HEK293T (cell line): ENCODE results near the gene MPV17L2.

Source experiments
- CTCF ChIA-PET: fragments of 350-600 bp; formaldehyde crosslinking; extraction: SDS; loops from one replicate; lab custom pipeline; 2021; ENCODE audit warnings: antibody characterized with exemption, inconsistent platforms; lab: Yijun Ruan, JAX
- POLR2A ChIA-PET: fragments of 350-600 bp; formaldehyde crosslinking; extraction: SDS; loops from one replicate; lab custom pipeline; 2020; ENCODE audit warnings: antibody characterized with exemption, inconsistent platforms; lab: Yijun Ruan, JAX
- DNase-seq: peaks from one replicate; pipeline ENCODE4 v3.0.0; 2012; ENCODE audit warnings: mixed read lengths; ENCODE audit errors: extremely low spot score
- ARNT ChIP-seq: fragments of 450-650 bp; IDR thresholded peaks from 2 replicates; pipeline ENCODE4 v1.6.1; 2017; ENCODE audit warnings: mild to moderate bottlenecking
- BHLHE40 ChIP-seq: fragments of 450-650 bp; IDR thresholded peaks from 2 replicates; pipeline ENCODE4 v1.6.1; 2016; ENCODE audit warnings: mild to moderate bottlenecking, moderate library complexity, borderline replicate concordance
- CTBP1 ChIP-seq: fragments of 450-650 bp; IDR thresholded peaks from 2 replicates; pipeline ENCODE4 v1.6.1; 2016; ENCODE audit warnings: borderline replicate concordance
- ELF4 ChIP-seq: fragments of 450-650 bp; IDR thresholded peaks from 2 replicates; pipeline ENCODE4 v1.6.1; 2017; ENCODE audit warnings: antibody characterized with exemption
- FOXA1 ChIP-seq: fragments of 450-650 bp; IDR thresholded peaks from 2 replicates; pipeline ENCODE4 v1.6.1; 2016; ENCODE audit warnings: mild to moderate bottlenecking
- FOXK2 ChIP-seq: fragments of 450-650 bp; IDR thresholded peaks from 2 replicates; pipeline ENCODE4 v1.6.1; 2016; ENCODE audit warnings: mild to moderate bottlenecking
- FOXM1 ChIP-seq: fragments of 450-650 bp; IDR thresholded peaks from 2 replicates; pipeline ENCODE4 v1.6.1; 2017; ENCODE audit warnings: mild to moderate bottlenecking, borderline replicate concordance
- HDGF ChIP-seq: fragments of 450-650 bp; IDR thresholded peaks from 2 replicates; pipeline ENCODE4 v1.6.1; 2017; ENCODE audit warnings: antibody characterized with exemption, borderline replicate concordance
- L3MBTL2 ChIP-seq: fragments of 450-650 bp; conservative IDR thresholded peaks from 2 replicates; pipeline ENCODE4 v1.6.1; 2016; ENCODE audit warnings: mild to moderate bottlenecking
- LEF1 ChIP-seq: fragments of 450-650 bp; IDR thresholded peaks from 2 replicates; pipeline ENCODE4 v1.6.1; 2017; ENCODE audit warnings: mild to moderate bottlenecking, borderline replicate concordance
- NFRKB ChIP-seq: fragments of 450-650 bp; IDR thresholded peaks from 2 replicates; pipeline ENCODE4 v1.6.1; 2016; ENCODE audit warnings: mild to moderate bottlenecking, moderate library complexity
- PKNOX1 ChIP-seq: fragments of 450-650 bp; IDR thresholded peaks from 2 replicates; pipeline ENCODE4 v1.6.1; 2016
- SP1 ChIP-seq: fragments of 450-650 bp; IDR thresholded peaks from 2 replicates; pipeline ENCODE4 v1.6.1; 2017
- SUZ12 ChIP-seq: fragments of 450-650 bp; IDR thresholded peaks from 2 replicates; pipeline ENCODE4 v1.6.1; 2016; ENCODE audit warnings: mild to moderate bottlenecking
- TARDBP ChIP-seq: fragments of 450-650 bp; IDR thresholded peaks from 2 replicates; pipeline ENCODE4 v1.6.1; 2016
- ZNF384 ChIP-seq: fragments of 450-650 bp; IDR thresholded peaks from 2 replicates; pipeline ENCODE4 v1.6.1; 2016

Gene MPV17L2

GRCh38 chr19:18183529-18183928 lies 9.5 kb upstream of the MPV17L2 start:
- POLR2A ChIA-PET: interaction anchor here (1.3 to 3.7 kb wide), 2 partner anchors 9 to 98 kb away, joined by 4 to 16 read pairs; partner anchors contain the start of genes JUND and MPV17L2
- TF ChIP-seq SP1 (no peak), PKNOX1 (no peak), HDGF (no peak), ARNT (no peak)
- no peak for DNase-seq

GRCh38 chr19:18185538-18185937 lies 7.5 kb upstream of the MPV17L2 start:
- TF ChIP-seq BHLHE40: no peak
- POLR2A ChIA-PET: no interaction called here
- no peak for DNase-seq
- CTCF ChIA-PET: interaction anchor here (0.6 kb wide), 1 partner anchor 24 kb away, joined by 4 read pairs; no protein-coding TSS in a partner anchor

More at GRCh38 chr19:18183529-18183928, 9.5 kb upstream of the MPV17L2 start:
- CTCF ChIA-PET: interaction anchor here (0.7 kb wide), 1 partner anchor 8 kb away, joined by 3 read pairs; no protein-coding TSS in a partner anchor

GRCh38 chr19:18190278-18190677 lies 2.7 kb upstream of the MPV17L2 start:
- POLR2A ChIA-PET: interaction anchor here (0.7 to 1.7 kb wide), 2 partner anchors 16 to 91 kb away, joined by 3 to 5 read pairs; partner anchors contain the start of gene JUND
- DNase-seq: no peak
- TF ChIP-seq CTBP1 (no peak), FOXM1 (no peak), ARNT (no peak), PKNOX1 (no peak), ELF4 (no peak), LEF1 (no peak), HDGF (no peak), BHLHE40 (no peak), FOXK2 (no peak), SP1 (no peak), FOXA1 (no peak), L3MBTL2 (no peak), TARDBP (no peak)
- CTCF ChIA-PET: no interaction called here

- TF ChIP-seq NFRKB (no peak), CTBP1 (no peak), SUZ12 (no peak), BHLHE40 (no peak), SP1 (no peak), TARDBP (no peak), PKNOX1 (no peak), FOXM1 (no peak), ARNT (no peak), FOXA1 (no peak)
- ChIA-PET CTCF (interaction anchor here (0.6 to 1.7 kb wide), 9 partner anchors 8 to 399 kb away, joined by 3 to 5 read pairs (median 3); no protein-coding TSS in a partner anchor), POLR2A (interaction anchor here (0.6 to 2.6 kb wide), 9 partner anchors 8 to 235 kb away, joined by 3 to 16 read pairs (median 5); partner anchors contain the start of gene JUND)
- DNase-seq: no peak
Observed at GRCh38 chr19:18191640-18192062, 1.4 kb upstream of the MPV17L2 start.

- ChIA-PET CTCF (interaction anchor here (0.6 to 1.7 kb wide), 3 partner anchors 82 to 207 kb away, joined by 3 to 5 read pairs (median 4); no protein-coding TSS in a partner anchor), POLR2A (interaction anchor here (0.7 to 2.6 kb wide), 15 partner anchors 10 to 261 kb away, joined by 3 to 16 read pairs (median 4); partner anchors contain the start of genes CCDC124, JUND and RAB3A)
- DNase-seq: no peak
- TF ChIP-seq SUZ12 (no peak), ARNT (no peak), ZNF384 (no peak), LEF1 (no peak)
Observed at GRCh38 chr19:18193388-18194180, 566 bp downstream of the MPV17L2 start.

GRCh38 chr19:18194181-18194530 lies 1.1 kb downstream of the MPV17L2 start:
- POLR2A ChIA-PET: interaction anchor here (0.9 to 1.8 kb wide), 4 partner anchors 11 to 131 kb away, joined by 3 to 11 read pairs (median 4); partner anchors contain the start of genes JUND and RAB3A
- no peak for DNase-seq
- CTCF ChIA-PET: interaction anchor here (0.6 to 0.9 kb wide), 2 partner anchors 10 to 15 kb away, joined by 3 read pairs; partner anchors contain the start of gene RAB3A

More at GRCh38 chr19:18194181-18194530, 1.1 kb downstream of the MPV17L2 start:
- no peak for TF ChIP-seq FOXK2
- no peak for TF ChIP-seq ZNF384
- no peak for TF ChIP-seq FOXM1
- no peak for TF ChIP-seq BHLHE40
- no peak for TF ChIP-seq HDGF
- TF ChIP-seq NFRKB: no peak
- TF ChIP-seq FOXA1: no peak
